GM20431 (cell line): ENCODE results near the gene GLUD1.
"Not testable (repeated sequence)": the region's sequence is repeated elsewhere in the genome, so short reads cannot be mapped to it uniquely, and the experiment has no call there.

Experiments
- in situ Hi-C: fragments of 300-500 bp; cut with MseI, MboI; formaldehyde crosslinking; loops from one replicate; pipeline ENCODE4 v1.15.0; 2020; ENCODE audit warnings: low sequenced_read_pairs; ENCODE audit not compliant: unreplicated experiment

Gene GLUD1

GRCh38 chr10:87007674-87008073 is 87.0 kb downstream of the GLUD1 start:
- in situ Hi-C loops = not testable (repeated sequence)

DNA sequence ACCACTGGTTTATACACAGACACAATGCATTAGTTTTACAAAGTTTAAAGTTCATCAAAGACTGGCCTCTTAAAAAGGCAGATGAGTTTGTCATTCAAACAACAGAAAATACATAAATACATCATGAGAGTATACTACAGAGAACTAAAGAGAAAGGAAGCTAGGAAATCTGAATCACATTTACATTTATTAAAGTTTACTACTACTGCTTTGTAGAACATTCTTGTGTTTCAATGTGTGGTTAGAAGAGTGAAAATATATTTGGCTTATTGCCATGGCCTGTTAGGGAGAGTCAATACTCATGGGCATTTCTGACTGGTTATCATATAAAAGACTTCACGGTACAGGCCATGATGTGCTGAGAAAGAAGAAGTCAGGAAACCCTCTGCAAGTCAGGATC is 87.5 kb downstream of the GLUD1 start:
- in situ Hi-C loops = not testable (repeated sequence)

GRCh38 chr10:87000491-87000890 is 94.2 kb downstream of the GLUD1 start:
- in situ Hi-C loops = no loop called here
